LNCAP (cell line): Measurements from ENCODE around the gene SRRM2.

Source experiments
- CTCF ChIP-seq: fragments of 450-650 bp; IDR thresholded peaks from 2 replicates; pipeline ENCODE4 v1.5.1; 2017; ENCODE audit warnings: mild to moderate bottlenecking

The SRRM2 gene

GRCh38 chr16:2779978-2780898 lies 27.8 kb downstream of the SRRM2 start:
- no peak for TF ChIP-seq CTCF

GRCh38 chr16:2782583-2783351 lies 30.3 kb downstream of the SRRM2 start:
- no peak for TF ChIP-seq CTCF

GRCh38 chr16:2783581-2784357 lies 31.3 kb downstream of the SRRM2 start:
- no peak for TF ChIP-seq CTCF

GRCh38 chr16:2784358-2785100 lies 32.1 kb downstream of the SRRM2 start:
- no peak for TF ChIP-seq CTCF

- TF ChIP-seq CTCF = no peak
Observed at GRCh38 chr16:2785101-2785991, 32.9 kb downstream of the SRRM2 start.

GRCh38 chr16:2786061-2786825 lies 33.8 kb downstream of the SRRM2 start:
- TF ChIP-seq CTCF = no peak
